Measurements from ENCODE around the gene NFIX.

- TF ChIP-seq CTCF (conservative IDR thresholded peaks at IDR 0.05; ENCODE audit: low read depth, low read length) = no peak
- no peak for TF ChIP-seq EZH2 (IDR thresholded peaks at IDR 0.05; ENCODE audit: borderline replicate concordance, low read depth, low read length, poor library complexity, severe bottlenecking)
Measured at GRCh38 chr19:13060233-13060963, 65.1 kb downstream of the NFIX start.

Data from A673 (cell line).